ENCODE data around the gene SRL.
A peak's percentile ranks its signal among the peaks of the same experiment; 100 is the strongest.

The SRL gene

GRCh38 chr16:4142268-4142667, 99.6 kb downstream of the SRL start:
- DNase-seq (ENCODE audit: insufficient read length) (peak; percentile 27), FAIRE-seq (no peak)
- TF ChIP-seq POLR2AphosphoS5 (IDR thresholded peaks at IDR 0.05; ENCODE audit: low read depth, low read length) (no peak), TAF1 (IDR thresholded peaks at IDR 0.05; ENCODE audit: borderline replicate concordance, low read depth, low read length) (no peak), POLR2A (IDR thresholded peaks at IDR 0.05; ENCODE audit: low read depth, low read length) (no peak)

- TF ChIP-seq POLR2AphosphoS5 (IDR thresholded peaks at IDR 0.05; ENCODE audit: low read depth, low read length): no peak
- no peak for FAIRE-seq
- DNase-seq (ENCODE audit: insufficient read length): no peak
Measured at GRCh38 chr16:4141604-4142003, 100.3 kb downstream of the SRL start.

GRCh38 chr16:4140652-4141051, 101.2 kb downstream of the SRL start:
- DNase-seq (ENCODE audit: insufficient read length) (no peak), FAIRE-seq (no peak)
- TF ChIP-seq POLR2A (IDR thresholded peaks at IDR 0.05; ENCODE audit: low read depth, low read length) (no peak), POLR2AphosphoS5 (IDR thresholded peaks at IDR 0.05; ENCODE audit: low read depth, low read length) (no peak), TAF1 (IDR thresholded peaks at IDR 0.05; ENCODE audit: borderline replicate concordance, low read depth, low read length) (no peak)

- no peak for TF ChIP-seq TAF1 (IDR thresholded peaks at IDR 0.05; ENCODE audit: borderline replicate concordance, low read depth, low read length)
- TF ChIP-seq POLR2AphosphoS5 (IDR thresholded peaks at IDR 0.05; ENCODE audit: low read depth, low read length): no peak
- DNase-seq (ENCODE audit: insufficient read length): no peak
- peak; percentile 42 for FAIRE-seq
Measured at GRCh38 chr16:4139968-4140367, 101.9 kb downstream of the SRL start.

Measured in GM12892 (cell line).